H1 (cell line): ENCODE results near the gene MAST2. TPM values are rescaled to one million over a fixed set of nuclear protein-coding genes. Genes with fewer than 3 reads are reported as not detected.

Experiments
- CREB1 ChIP-seq: IDR thresholded peaks from 2 replicates; pipeline ENCODE4 v1.6.1; 2012; ENCODE audit warnings: inconsistent platforms
- RNF2 ChIP-seq: fragments of 200-900, 300-1000 bp; sonication (generic); IDR thresholded peaks from 2 replicates; pipeline ENCODE4 v1.7.1; 2016; ENCODE audit warnings: borderline replicate concordance, low read depth, mild to moderate bottlenecking, antibody characterized with exemption, low read length; ENCODE audit not compliant: poor library complexity, severe bottlenecking; ENCODE audit errors: missing control alignments
- RXRA ChIP-seq: IDR thresholded peaks from 2 replicates; pipeline ENCODE4 v1.6.1; 2011; ENCODE audit warnings: low read depth, mild to moderate bottlenecking, low read length, moderate library complexity; ENCODE audit not compliant: insufficient read depth
- SUZ12 ChIP-seq: fragments of 200-600 bp; sonication (generic); IDR thresholded peaks from 2 replicates; pipeline ENCODE4 v1.6.1; 2012; ENCODE audit warnings: mild to moderate bottlenecking, inconsistent platforms, low read length, moderate library complexity, mixed read lengths
- polyA plus RNA-seq, 7 experiments: library from polyadenylated mRNA; depleted of rRNA in 3 of 7; stranded (reverse) in 5 of 7; unstranded in 2 of 7; fragments of >200 nt in 5 of 7; fragments of 200-250 nt in 2 of 7; gene quantifications; 1 replicate in 5 of 7; 2 replicates in 1 of 7; 4 replicates in 1 of 7; pipeline versions ENCODE4 v1.2.1 to v1.2.3, GENCODE V29; 2011 to 2013; ENCODE audit warnings: missing spikeins in 2 of 7, mixed read lengths in 2 of 7
- total RNA-seq: library from RNA; stranded (reverse); fragmentation: NEBNext Ultra II Directional; extraction: Animal tissue kit (Norgen Biotek cat#: 25700); gene quantifications from 2 replicates; pipeline ENCODE4 v1.2.1, GENCODE V29; 2021

MAST2 gene
- total and polyA plus RNA-seq, 2 of the 8 experiments (the other 6 are each of a cell fraction or from before 2014, with no cell fraction given), result 20.5 to 35.4 TPM

DNA sequence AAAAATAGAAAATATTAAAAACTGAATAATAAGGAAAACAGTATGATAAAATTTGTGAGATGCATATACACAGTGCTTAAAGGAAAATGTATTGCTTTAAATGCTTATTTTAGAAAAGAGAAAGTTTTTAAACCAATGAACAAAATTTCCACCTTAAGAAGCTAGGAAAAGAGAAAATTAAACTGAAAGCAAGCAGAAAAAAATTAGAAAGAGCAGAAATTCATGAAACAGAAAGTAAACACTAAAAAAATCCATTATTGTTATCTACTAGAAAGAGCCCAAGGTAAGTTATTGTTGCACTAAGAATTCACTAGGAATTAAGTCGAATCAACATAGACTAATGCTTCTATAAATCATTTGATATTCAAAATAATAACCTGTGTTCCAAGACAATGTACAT lies 261.3 kb downstream of the MAST2 start (continued):
- TF ChIP-seq SUZ12 (no peak), CREB1 (no peak), RXRA (no peak), RNF2 (no peak)
